GM12872 (cell line): ENCODE data around the gene NR2F1-AS1.

Source experiments
- TF ChIP-seq, protein P1 (sequence below): IDR thresholded peaks from 3 replicates; pipeline ENCODE4 v1.5.1; 2011; ENCODE audit warnings: low read depth, mild to moderate bottlenecking, low read length, moderate library complexity; ENCODE audit not compliant: insufficient read depth

The NR2F1-AS1 gene

GRCh38 chr5:93421468-93421867, 159.6 kb downstream of the NR2F1-AS1 start:
- TF ChIP-seq, protein P1, sequence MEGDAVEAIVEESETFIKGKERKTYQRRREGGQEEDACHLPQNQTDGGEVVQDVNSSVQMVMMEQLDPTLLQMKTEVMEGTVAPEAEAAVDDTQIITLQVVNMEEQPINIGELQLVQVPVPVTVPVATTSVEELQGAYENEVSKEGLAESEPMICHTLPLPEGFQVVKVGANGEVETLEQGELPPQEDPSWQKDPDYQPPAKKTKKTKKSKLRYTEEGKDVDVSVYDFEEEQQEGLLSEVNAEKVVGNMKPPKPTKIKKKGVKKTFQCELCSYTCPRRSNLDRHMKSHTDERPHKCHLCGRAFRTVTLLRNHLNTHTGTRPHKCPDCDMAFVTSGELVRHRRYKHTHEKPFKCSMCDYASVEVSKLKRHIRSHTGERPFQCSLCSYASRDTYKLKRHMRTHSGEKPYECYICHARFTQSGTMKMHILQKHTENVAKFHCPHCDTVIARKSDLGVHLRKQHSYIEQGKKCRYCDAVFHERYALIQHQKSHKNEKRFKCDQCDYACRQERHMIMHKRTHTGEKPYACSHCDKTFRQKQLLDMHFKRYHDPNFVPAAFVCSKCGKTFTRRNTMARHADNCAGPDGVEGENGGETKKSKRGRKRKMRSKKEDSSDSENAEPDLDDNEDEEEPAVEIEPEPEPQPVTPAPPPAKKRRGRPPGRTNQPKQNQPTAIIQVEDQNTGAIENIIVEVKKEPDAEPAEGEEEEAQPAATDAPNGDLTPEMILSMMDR, result no peak

DNA sequence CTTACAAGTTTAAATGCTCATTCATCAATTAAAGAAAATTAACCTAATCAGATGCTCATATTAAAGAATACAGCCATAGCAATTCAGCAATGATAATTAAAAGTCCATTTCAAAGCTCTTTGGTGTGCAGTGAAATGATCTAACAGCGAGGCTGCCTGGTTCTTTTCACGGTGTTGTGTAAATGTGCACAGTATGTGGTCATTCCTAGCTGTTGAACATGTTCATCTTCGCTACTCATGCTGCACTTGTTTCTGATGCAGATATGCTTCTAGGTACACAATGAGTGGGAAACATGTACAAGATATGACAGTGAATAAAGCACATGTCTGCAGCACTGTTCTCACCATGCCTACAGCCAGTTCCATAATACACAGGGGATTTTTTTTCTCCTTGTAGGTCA, 163.5 kb downstream of the NR2F1-AS1 start:
- TF ChIP-seq, protein P1, result no peak

DNA sequence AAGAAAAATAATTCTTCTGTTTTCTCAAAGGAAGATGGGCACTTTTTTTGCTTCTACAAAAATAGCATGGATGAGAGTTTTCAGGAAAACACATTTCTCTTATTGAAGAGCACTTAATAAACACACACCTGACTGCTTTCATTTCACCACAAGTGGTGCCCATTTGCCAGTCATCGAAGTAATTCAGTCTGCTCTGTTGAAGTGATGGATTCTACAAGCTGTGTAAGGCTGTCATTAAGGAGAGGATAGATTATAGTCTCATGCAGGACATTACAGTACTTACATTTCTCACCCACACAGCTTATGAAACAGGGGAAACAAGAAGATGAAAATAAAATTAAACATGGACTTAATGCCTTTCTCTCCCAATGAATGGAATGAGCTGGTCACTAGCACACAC, 165.2 kb downstream of the NR2F1-AS1 start:
- TF ChIP-seq, protein P1, result no peak

- TF ChIP-seq, protein P1, result no peak
Observed at GRCh38 chr5:93411716-93412115, 169.3 kb downstream of the NR2F1-AS1 start.

GRCh38 chr5:93409691-93410090, 171.3 kb downstream of the NR2F1-AS1 start:
- TF ChIP-seq, protein P1, result no peak

DNA sequence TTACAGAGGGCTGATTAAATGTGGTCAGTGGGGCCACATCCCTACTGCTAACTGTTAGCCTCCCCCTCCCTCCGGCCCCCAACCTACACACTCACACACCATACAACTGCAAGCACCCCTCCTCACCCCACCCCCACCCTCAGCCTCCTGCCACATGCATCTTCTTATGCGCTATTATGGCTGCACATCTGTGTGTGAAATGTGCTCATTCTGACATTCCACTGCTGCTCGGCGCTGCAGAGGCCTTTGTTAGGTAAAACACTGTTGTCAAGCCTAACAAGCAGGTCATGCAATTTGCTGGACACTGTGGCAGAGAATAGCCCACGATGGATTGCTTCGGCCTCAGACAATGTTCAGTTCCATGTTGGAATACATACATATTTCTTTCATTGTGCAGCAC, 173.6 kb downstream of the NR2F1-AS1 start:
- TF ChIP-seq, protein P1, result no peak

GRCh38 chr5:93406971-93407401, 174.0 kb downstream of the NR2F1-AS1 start:
- TF ChIP-seq, protein P1, result no peak

DNA sequence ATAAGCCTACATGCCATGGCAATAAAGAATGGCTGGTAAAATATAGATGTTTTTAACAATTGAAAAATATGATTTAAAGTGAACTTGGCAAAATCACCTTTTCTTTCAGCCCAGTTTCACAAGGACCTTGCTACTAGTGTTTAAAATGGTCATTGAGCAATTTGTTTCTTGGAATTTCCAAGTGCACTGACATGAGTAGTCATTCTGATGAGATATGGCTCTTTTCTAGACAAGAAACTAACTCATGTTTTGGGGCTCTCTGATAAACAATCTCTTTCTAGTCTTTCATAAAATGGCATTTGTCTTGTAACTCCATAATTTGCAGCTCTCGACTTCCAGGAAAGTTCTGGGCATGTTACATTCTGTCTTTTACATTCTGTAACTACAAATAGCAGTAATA, 176.8 kb downstream of the NR2F1-AS1 start:
- TF ChIP-seq, protein P1, result no peak
